Stimulated activated CD4-positive, alpha-beta T cell treated with anti-CD3 and anti-CD28 coated beads, Interleukin-4, amount 100 ng/mL, for 48 hours (primary cell): ENCODE data around the gene GOLGA3.
"Not testable (repeated sequence)": the region's sequence is repeated elsewhere in the genome, so short reads cannot be mapped to it uniquely, and the experiment has no call there.

Experiments
- DNase-seq, 2 donors: peaks; one replicate each; pipeline ENCODE4 v3.0.0-alpha.2; 2020; ENCODE audit warnings: low read depth in 2 of 2

GOLGA3 gene

DNA sequence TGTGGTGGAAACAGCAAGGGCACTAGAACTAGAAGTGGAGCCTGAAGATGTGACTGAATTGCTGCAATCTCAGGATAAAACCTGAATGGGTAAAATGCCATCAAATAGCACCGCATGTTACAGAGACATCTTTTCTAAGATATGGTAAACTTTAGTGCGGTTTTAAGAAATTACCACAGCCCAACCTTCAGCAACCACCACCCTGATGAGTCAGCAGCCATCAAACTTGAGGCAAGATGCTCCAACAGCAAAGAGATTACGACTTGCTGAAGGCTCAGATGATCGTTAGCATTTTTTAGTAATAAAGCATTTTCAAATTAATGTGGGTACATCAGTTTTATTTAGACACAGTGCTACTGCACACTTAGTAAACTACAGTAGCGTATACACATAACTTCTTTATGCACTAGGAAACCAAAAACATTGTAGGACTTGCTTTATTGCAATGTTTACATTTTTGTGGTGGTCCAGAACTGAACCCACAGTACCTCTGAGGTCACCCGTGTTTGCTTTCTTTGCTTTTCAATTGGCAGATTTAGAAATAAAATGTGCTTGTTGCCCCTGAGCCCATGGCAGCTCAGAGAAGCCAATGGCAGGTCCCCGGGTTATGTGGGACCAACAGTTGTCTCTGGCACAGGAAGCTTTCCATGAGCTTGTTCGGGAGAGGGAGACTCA is 15.9 kb downstream of the GOLGA3 start:
- no peak for DNase-seq

DNA sequence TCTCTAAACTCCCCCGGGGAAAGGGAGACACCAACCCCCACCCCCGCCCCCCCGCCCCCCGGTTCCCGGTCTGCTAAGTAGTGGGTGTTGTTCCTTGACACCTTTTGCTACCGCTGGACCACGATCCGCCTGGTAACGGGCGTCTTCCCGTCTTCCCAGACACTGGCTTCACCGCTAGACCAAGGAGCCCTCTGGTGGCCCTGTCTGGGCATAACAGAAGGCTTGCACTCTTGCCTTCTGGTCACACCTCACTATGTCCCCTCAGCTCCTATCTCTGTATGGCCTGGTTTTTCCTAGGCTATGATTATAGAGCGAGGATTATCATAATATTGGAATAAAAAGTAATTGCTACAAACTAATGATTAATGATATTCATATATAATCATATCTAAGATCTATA is 19.3 kb downstream of the GOLGA3 start:
- DNase-seq: peak in 1 of 2 donors; percentile 9

DNA sequence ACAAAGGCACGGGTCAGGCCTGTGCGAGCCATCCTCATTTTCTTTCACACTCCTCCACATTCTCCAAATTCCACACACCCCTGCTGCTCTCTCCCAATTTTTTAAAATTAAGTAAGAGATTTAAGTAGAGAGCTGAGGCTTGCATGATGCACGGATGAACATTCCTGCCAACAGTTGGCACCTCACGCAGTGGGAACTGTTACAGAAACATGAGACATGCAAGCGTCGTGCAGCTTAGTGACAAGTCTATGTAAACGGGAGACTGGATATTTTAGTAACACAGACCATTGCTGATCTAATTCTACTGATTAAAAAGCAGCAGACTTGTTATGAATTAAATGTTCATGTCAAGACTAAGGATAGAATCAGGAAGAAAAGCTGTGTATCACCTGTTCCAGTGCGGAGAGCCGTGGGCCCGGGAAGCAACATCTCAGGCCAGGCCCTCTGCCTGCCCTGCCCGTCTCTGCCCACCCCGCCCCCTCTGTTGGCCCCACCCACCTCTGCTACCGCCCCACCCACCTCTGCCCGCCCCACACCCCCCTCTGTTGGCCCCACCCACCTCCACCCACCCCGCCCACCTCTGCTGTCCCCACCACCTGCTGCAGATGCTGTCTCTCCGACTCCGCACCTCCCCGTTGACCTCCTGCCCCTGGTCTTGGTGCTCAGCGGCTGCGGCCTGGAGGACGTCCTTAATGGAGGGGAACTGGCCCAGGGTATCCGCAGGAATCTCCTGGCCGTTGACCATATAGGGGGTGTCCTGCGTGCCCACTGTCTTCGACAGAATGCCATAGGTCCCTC is 21.2 kb downstream of the GOLGA3 start:
- no peak for DNase-seq

DNA sequence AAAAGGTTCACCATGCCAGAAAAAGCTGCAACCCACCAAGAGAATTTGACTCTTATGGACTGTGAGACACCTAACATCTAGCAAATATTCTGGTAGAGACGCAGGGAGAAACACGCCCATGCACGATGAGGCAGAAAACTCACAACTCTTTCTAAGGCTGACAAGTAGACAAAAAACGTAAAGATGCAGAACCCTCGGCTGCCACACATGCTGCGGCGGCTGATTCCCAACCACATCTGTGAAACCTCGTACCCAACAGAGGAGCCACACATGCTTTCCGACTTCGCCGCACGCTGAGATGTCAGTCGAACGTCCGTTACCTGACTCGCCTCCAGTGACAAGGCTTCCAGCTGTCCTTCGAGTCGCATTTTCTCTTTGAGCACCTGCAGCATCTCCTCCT is 21.8 kb downstream of the GOLGA3 start:
- DNase-seq: peak in 1 of 2 donors; percentile 24

DNA sequence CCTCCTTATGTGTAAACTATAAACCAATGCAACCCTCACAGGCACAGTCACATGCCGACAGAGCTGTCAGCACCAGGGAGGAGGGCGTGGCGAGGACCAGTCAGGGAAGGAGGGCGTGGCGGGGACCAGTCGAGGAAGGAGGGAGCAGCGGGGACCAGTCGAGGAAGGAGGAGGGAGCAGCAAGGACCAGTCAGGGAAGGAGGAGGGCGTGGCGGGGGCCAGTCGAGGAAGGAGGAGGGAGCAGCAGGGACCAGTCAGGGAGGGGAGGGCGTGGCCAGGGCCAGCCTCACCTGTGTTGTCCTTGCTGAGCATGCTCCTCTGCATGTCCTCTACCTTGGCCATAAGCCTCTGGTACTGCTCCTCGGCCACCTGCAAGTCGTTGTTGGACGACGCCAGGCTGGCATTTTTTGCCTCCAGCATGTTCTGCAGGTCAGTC is 24.2 kb downstream of the GOLGA3 start:
- DNase-seq: no peak

DNA sequence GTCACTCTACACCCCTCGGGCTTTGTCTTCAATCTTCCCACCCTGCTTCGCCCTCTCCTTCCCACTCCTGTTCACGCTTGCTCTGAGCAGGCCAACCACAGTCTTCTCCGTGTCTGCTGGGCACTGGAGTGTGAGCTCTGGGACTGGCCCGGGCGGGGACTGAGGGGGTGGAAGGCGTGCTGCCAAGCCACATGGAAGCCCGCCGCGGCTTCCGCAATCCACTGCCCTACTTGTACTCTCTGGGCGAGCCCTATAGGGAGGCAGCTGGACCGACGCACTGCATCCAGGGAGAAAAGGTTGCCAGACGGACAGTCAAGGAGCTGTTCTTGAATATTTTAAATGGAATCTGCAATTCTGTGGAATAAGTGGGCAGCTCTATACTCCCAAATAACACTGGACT is 24.8 kb downstream of the GOLGA3 start:
- no peak for DNase-seq

DNA sequence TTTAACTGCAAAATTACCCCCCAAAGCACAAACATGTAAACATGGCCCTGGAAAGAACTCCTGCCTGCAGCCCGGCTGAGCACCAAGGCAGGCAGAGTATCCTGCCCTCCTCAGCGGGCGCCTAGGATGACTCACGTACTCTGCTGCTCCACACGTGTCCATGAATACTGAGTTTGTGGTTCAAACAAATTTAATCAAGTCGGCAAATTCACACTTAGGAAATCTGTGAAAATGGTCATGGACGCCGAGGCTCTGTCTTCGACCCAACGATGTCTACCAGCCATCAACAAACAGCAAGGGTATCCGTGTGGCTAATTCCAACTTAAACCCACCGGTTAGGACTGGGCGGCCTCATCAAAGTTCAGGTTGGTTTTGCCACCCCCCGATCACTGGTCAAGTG is 25.5 kb downstream of the GOLGA3 start:
- no peak for DNase-seq

DNA sequence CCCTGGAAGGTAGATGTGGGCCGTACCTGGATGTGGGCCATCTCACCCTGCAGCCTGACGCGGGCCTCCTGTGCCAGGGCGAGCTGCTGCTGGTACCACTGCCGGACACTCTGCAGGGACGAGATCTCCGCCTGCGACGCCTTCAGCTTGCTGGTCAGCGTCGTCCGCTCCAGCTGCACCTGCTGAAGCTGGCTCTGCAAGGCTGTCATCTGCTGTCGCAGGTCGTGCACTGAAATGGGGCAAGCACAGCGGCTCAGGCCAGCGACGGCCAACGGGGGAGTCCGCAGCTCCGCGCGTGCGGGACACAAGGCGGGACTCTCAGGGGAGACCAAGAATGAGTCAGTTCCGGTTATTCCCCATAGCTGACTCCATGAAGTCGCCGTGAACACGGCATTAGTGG is 26.9 kb downstream of the GOLGA3 start:
- no peak for DNase-seq

DNA sequence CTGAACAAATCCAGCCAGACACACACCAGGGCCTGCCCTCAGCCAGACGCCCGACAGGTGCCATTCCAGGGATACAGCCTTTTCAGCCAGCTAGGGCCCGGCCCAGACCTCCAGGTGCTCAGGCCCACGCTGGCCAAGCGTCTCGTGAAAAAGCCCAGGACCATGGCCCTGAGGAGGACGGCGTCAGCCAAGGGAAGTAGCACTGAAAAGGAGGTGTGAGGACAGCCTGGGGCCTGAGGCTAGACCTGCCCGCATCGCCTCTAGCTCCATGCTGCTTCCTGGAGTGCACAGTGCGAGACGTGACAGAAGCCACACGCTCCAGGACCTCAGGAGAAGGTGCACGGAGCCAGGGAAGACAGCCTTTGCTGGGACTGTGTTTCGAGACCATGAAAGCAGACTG is 29.8 kb downstream of the GOLGA3 start:
- DNase-seq: no peak

DNA sequence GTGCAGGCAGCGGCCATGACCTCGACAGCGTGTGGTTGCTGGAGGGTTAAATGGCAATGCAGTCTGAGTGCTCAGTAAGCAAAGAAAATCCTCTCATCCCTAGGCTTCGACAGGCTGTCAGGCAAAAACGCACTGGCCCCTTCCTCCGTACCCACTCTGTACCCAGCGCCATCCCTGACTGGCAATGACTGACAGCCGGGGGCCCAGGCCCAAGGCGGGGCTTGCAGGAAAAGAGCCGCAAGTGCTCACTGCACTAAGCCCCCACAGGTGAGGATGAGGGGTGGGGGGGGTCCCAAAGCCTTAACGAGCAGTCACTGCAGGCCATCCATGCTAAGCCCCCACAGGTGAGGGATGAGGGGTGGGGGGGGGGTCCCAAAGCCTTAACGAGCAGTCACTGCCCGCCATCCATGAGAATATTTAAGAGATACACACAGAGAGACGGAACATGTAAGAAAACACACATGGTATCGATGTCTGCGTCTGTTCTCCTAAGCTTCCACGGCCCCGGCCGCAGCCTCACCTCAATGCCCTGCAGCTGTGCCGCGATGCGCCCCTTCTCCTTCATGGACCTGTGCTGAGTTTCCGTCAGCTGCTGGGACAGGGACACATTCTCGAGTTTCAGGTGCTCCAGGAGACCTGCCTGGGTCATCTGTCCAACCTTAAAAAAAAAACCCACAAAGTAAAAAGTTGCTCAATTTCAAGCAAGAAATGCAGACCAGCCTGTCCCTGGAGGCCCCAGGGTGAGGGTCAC is 30.7 kb downstream of the GOLGA3 start:
- DNase-seq: no peak

DNA sequence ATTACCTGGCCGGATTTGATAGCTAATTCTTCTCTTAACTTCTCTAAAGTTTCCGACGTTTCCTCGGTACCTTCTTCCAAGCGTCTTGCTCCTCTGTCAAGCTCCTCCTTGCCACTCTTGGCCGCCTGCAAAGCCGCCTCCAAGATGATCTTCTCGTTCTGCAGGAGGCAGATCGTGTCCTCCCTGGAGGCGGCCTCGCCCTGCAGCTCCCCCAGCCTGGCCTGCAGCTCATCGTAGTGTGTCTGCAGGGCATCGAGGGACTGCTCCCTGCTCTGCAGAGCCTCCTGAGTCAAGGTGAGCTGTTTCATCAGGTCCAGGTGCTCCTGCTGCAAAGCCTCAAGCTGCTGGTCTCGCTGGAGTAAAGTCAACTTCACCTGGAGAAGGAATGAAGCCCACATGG is 32.8 kb downstream of the GOLGA3 start:
- no peak for DNase-seq

DNA sequence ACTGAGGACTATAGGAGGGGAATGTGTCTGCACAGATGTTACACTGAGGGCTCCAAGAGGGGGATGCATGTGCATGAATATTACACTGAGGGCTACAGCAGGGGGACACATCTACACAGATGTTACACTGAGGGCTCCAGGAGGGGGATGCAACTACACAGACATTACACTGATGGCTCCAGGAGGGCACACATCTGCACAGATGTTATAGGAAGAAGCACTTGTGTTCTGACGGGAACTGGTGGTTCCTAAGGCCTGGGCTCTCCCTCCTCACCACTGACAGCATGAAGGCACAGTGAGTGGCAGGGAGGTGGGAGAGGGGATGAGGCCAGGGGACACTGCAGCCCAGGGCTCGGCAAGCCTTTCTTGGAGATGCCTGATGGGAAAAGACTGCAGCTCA is 36.7 kb downstream of the GOLGA3 start:
- DNase-seq: not testable (repeated sequence)

DNA sequence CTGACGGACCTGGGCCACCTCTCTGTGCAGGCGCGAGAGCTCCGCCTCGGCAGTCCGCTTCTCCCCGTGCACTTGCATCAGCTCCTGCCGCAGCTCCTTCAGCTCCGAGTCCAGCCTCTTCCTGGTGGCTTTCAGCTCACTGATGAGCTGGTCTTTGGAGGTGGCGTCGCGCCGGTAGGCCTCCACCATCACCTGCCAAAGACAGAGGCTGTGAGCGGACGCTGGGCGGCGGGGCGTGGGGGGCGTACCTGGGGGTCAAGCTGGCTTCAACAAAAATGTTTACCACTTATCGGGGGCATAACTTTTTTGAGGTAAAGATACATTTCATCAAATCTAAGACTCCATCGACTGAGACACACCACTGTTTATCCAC is 39.6 kb downstream of the GOLGA3 start:
- DNase-seq: no peak

DNA sequence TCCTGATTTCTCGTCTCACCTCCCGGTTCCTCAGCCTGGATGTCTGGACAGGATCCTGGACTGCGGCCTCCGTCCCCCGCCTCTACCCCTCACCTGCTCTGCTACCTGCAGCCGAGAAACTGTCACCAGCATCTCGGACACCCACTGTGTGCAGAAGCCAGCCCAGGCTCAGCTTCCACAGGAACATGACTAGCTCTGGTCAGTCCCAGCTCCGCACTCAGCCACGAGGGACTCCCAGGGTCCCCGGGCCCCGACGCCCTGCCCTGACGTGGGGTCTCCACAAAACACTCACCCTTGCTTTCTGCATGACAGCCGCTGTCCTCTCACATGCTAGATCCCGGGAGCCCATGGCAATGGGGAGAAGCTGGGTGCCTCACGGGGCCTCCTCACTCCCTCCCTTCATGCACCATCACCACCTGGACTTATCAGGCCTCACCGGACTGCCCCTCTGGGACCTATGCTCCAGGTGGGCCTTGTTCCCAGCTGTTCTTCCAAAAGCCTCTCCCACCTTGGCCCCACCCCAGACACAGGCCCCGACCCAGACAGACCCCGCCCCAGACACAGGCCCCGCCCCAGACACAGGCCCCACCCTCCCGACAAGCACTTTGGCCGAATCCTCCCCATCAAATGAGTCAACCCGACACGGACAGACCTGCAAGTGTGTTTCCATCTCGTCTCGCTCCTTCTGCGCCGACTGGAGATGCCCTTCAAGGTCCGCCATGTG is 40.1 kb downstream of the GOLGA3 start:
- DNase-seq: no peak

DNA sequence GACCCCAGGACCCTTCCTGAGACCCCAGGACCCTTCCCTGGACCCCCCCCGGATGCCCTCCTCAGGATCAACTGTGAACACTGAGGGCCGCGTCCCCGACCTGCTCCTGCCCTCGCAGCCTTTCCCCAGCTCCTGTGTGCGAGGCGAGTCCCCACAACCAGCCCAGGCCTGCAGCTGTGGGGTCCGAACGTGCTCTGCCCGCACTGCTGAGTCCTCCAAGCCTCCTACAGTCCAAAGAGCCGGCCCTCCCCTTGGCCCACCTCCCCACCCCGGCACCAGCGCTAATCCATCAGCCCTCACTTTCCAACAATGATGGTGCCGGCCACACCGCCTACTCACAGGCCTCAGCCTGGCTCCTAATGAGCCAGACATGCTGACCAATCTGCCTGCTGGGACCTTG is 40.8 kb downstream of the GOLGA3 start:
- no peak for DNase-seq

DNA sequence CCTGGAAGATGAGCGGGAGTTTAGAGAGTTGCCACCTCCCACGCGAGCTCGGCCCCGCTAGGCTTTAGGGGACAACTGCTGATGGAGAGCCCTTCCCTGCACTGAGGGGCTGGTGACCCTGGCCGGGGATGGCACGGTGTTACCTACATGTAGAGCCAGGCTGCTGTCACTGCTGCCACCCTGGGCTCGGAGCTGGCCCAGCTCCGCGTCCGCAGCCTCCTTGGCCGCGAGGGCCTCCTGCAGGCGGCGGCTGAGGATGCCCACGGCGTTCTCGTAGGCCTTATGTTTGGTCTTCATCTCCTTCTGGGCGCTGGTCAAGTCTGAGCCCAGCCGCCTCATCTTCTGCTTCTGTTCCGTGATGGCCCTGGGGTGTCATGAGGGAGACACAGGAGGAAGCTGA is 42.5 kb downstream of the GOLGA3 start:
- no peak for DNase-seq

DNA sequence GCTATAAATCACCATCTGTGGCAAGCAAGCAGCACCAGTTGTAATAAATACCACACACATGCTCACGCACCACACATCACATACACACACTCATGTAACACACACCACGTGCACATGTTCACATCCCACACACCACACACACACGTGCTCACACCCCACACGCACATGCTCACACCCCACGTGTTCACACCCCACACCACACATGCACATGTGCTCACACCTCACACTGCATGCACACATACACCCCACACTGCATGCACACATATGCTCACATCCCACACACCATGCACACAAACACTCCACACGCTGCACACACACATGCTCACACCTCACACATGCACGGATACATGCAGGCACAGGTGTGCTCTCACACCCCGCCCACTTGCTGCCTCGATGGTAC is 44.1 kb downstream of the GOLGA3 start:
- no peak for DNase-seq

DNA sequence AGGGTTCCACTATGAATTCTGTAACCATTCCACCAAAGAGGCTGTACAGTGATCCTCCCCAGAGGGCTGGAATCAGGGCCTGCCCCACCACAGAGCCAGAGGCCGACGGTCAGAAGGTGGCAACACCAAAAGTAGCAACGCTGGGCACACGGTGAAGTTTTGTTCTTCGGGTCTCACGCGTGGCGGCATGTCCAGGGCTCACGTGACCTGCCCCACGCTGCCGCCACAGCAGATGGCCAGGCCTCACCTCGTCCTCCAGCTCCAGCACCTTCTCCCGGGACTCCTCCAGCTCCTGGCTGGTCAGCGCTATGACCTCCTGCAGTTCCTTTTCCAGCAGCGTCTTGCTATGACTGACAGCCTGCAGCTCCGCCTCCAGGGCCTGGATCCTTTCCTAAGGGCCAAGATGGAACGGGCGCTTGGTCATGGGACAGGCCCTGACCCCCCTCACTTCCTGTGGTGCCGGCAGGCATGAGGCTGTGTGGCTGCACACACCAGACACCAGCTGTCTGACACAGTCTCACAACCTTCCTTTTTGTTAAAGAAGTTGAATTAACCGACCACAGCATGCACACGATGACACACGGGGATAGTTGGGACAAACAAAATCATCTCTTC is 44.6 kb downstream of the GOLGA3 start:
- no peak for DNase-seq

DNA sequence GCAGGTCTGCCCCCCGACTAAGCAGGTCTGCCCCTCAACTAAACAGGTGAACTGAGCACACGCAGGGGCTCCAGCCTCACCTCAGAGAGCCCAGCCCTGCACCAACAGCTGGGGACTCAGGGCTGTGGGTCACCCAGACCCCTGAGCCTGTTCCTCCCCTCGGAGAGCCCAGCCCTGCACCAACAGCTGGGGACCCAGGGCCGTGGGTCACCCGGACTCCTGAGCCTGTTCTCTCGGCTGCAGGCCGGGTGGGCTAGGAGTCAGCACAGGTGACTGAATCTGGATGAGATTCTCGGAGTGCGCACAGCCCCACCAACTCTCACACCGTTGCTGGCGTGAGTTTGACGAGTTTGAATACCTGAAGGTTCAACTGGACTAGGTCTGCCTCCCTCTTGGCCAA is 46.7 kb downstream of the GOLGA3 start:
- DNase-seq: no peak

DNA sequence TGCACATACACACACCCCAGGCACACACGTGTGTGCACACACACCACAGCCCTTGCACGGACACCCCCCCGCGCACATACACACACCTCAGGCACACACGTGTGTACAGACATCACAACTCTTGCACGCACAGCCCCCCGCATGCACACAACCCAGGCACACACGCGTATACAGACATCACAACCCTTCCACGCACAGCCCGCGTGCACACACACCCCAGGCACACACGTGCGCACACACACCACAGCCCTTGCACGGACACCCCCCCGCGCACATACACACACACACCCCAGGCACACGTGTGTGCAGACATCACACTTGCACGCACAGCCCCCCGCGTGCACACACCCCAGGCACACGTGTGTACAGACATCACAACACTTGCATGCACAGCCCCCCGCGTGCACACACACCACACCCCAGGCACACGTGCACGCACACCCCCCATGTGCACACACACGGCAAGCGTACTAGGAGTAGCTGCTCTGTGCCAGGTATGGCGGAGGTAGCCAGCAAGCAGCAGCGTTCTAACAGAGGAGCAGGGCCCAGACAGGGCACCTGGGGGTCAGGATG is 48.8 kb downstream of the GOLGA3 start:
- no peak for DNase-seq

DNA sequence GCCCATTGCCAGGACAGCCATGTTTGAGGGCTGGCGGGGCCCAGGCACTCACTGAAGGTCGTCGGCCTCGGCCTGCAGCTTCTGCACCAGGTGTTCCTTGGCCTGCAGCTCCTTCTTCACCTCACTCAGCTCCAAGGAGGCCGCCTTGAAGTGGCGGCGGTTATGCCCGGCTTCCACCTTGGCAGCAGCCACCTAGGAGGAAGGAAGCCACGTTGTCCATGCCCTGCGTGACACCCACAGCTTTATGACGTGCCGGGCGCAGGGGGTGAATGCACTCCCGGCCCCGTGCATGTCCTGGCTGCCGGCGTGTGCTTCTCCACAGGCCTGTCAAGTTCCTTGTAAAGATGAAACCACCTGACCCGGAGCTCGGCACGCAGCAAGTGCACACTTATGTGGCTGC is 51.1 kb downstream of the GOLGA3 start:
- no peak for DNase-seq
